Renal cortex interstitium (tissue), 11 donors: Measurements from ENCODE around the gene PEF1. TPM values are rescaled to one million over a fixed set of nuclear protein-coding genes. Genes with fewer than 3 reads are reported as not detected.

ENCODE experiments used
- DNase-seq, 11 donors: peaks; one replicate each; pipeline ENCODE4 v3.0.0-alpha.2; 2013; ENCODE audit warnings: low read depth in 9 of 11, low spot score in 4 of 11; ENCODE audit errors: extremely low read depth in 1 of 11
- polyA plus RNA-seq, 3 donors: library from polyadenylated mRNA; unstranded; fragments of 120-200 nt; gene quantifications; one replicate each; pipeline ENCODE4 v1.2.1, GENCODE V29; 2013; ENCODE audit not compliant: insufficient read length in 3 of 3

Gene PEF1
- polyA plus RNA-seq, 3 donors = 69.7 to 75.8 (median 75.7) TPM

GRCh38 chr1:31581821-31582810 is 62.6 kb downstream of the PEF1 start:
- no peak for DNase-seq

GRCh38 chr1:31580891-31581603 is 63.6 kb downstream of the PEF1 start:
- no peak for DNase-seq

DNA sequence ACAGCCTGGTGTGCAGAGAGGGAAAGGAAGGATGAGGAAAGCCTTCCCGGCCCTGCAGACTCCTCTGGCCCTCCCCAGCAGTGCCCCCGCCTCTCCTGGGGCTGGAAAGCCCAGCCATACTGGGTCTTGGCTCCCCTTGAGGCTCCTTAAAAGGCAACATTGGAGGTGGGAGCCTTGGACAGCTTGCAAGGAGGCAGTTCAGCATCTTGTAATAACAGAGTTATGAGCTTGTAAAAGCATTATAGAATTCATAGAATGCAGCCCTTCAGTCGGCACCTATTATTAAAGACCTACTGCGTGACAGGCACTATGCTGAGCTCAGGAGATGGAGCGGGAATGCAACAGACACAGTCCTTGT is 64.2 kb downstream of the PEF1 start:
- no peak for DNase-seq

Other genes with a start within 250 kb of the PEF1 start
- gene SERINC2, start 231.7 kb downstream of the PEF1 start, polyA plus RNA-seq = 10 to 100 TPM; 34.8 to 52.4 (median 51.1) TPM
- gene TINAGL1, start 68.4 kb downstream of the PEF1 start, polyA plus RNA-seq = 10 to 100 TPM; 34.9 to 54.1 (median 40.9) TPM
- under 1 TPM in 2 of 3 donors, not detected in 1; 0.14 to 0.33 TPM for gene HCRTR1, start 27.2 kb downstream of the PEF1 start, polyA plus RNA-seq
- gene COL16A1, start 59.1 kb upstream of the PEF1 start, polyA plus RNA-seq = 10 to 100 TPM; 36.1 to 74.3 (median 66.3) TPM
- 10 to 100 TPM in 2 of 3 donors, 1 to 10 TPM in 1; 9.7 to 17.9 (median 16.7) TPM for gene ADGRB2, start 119.5 kb upstream of the PEF1 start, polyA plus RNA-seq
- under 1 TPM; 0.12 to 0.39 (median 0.19) TPM for gene SPOCD1, start 171.1 kb upstream of the PEF1 start, polyA plus RNA-seq